ENCODE measurements around the gene ZSWIM4. TPM values are rescaled to one million over a fixed set of nuclear protein-coding genes. Genes with fewer than 3 reads are reported as not detected.
A peak's percentile ranks its signal among the peaks of the same experiment; 100 is the strongest.
"Not testable (repeated sequence)": the region's sequence is repeated elsewhere in the genome, so short reads cannot be mapped to it uniquely, and the experiment has no call there.

The ZSWIM4 gene
- total RNA-seq, 1 donor from 2014 or later: 13.1 TPM

DNA sequence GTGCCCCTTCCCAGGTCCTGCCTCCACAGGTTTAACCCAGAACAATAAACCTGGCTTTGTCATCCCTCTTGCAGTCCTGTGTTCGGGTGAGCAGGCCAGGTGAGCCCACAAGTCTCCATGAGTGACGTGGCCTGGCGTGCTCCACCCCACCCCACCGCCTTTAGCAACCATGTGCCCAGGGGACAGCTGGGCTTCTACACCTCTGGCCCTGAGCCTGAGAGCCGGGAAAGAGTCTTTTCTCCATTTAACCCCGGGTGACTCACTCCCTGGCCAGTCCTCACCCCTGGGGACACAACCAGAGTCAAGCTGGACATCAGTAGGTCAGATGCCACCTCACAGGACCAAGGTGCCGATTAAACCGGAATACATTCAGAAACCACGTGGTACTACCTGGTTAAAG lies 16.8 kb upstream of the ZSWIM4 start:
- DNase-seq (ENCODE audit: low read depth, low spot score): no peak

DNA sequence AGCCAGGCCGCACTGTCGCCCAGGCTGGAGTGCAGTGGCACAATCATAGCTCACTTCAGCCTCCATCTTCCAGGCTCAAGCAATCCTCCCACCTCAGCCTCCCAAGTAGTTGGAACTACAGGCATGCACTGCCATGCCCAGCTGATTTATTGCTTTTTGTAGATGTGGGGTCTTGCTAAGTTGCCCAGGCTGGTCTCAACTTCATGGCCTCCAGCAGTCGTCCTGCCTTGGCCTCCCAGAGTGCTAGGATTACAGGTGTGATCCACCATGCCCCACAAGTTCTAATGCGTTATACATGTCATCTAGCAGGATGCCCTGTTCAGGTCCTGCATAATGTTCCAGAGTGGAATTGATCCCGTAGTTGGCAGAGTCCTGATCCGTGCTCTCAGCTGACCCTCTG lies 16.4 kb upstream of the ZSWIM4 start:
- no peak for DNase-seq (ENCODE audit: low read depth, low spot score)

DNA sequence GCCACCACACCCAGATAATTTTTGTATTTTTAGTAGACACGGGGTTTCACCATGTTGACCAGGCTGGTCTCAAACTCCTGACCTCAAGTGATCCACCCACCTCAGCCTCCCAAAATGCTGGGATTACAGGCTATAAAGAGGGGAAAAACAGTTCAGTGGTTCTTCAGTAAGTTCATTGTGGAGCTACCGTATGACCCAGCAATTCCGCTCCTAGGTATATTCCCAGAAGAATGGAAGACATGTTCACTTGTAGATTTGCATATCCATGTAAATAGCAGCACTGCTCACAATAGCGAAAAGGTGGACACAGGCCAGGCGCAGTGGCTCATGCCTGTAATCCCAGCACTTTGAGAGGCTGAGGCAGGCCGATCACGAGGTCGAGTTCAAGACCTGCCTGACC lies 15.4 kb upstream of the ZSWIM4 start:
- DNase-seq (ENCODE audit: low read depth, low spot score): not testable (repeated sequence)

DNA sequence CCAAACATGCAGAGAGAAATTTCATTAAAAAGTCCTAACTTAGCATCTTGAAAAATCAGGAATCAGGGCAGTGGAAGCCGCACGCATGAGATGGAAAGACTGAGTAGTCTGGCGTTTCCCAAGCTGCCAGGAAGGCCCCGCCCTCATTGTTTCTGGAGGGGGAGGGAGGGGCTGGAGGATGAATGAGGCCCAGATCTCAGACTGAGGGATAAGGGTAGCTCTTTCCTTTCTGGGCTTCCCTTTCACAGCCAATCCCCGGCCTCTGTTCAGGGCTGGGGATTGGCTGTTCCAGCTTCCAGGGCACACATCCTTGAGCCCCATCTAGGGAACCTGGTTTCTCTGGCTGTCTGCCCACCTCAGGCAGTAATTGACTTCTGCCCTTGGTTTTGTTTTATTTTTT lies 13.7 kb upstream of the ZSWIM4 start:
- DNase-seq (ENCODE audit: low read depth, low spot score): peak; percentile 75

DNA sequence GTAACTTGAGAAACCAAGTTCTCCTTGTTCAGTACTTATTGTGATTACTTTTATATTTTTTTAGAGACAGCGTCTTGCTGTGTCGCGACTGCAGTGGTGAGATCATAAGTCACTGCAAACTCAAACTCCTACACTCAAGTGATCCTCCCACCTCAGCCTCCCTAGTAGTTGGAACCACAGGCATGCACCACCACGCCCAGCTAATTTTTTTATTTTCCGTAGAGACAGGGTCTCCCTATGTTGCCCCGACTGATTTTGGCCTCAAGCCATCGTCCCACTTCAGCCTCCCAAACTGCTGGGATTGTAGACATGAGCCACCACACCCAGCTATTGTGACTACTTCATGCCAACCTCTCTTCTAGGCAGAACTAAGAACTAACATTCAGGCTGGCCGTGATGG lies 12.7 kb upstream of the ZSWIM4 start:
- no peak for DNase-seq (ENCODE audit: low read depth, low spot score)

DNA sequence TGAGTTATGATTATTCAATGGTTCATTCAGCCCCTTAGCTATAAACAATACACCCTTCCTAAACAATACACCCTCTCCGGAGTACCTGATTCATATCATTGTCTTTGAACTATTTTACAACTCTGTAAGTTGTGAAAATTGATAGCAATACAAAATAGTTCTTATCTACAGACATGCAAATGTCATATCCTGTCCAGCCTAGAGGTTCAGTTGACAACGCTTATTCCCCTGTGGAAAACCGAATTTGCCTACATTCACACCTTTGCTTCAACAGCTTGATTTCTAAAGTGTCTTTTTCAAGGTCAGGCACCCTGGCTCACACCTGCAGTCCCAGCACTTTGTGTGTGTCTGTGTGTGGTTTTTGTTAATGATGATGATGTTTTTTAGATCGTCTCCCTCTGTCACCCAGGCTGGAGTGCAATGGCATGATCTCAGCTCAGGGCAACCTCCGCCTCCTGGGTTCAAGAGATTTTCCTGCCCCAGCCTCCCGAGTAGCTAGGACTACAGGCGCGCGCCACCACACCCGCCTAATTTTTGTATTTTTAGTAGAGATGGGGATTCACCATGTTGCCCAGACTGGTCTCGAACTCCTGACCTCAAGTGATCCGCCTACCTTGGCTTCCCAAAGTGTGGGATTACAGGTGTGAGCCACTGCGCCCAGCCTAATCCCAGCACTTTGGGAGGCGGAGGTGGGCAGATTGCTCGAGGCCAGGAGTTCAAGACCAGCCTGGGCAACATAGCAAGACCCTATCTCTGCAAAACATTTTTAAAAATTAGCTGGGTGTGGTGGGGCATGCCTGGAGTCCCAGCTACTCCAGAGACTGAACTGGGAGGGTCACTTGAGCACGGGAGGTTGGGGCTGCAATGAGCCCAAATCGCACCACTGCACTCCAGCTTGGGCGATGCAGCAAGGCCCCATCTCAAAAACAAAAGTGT lies 11.4 kb upstream of the ZSWIM4 start:
- no peak for DNase-seq (ENCODE audit: low read depth, low spot score)

DNA sequence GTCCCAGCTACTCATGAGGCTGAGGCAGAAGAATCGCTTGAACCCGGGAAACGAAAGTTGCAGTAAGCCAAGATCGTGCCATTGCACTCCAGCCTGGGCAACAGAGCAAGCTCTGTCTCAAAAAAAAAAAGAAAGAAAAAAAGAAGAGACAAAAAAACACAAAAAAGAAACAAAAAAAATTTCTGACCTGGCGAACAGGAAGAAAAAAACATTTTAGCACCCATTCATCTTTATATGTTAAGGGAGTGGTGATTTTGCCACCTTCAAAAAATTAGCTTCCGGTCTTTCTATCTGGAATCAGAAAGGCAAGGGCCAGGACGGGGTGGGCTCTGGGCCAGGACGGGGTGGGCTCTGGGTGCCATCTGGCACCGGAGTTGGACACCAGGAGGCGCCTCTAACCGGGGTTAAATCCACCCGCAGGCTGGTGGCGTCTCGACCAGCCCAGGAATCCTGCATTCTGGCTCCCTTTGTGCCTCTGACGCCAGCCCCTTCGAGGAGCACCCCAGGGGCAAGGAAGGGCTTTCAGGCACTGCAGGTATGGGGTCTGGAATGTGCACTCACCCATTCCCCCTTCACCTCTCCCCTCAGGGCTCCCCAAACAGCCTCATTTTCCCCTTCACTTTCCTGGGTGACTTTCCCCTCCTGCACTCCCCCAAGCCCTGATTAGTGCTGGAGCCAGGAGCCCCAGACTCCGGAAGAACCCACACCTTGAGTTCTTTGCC lies 10.4 kb upstream of the ZSWIM4 start:
- DNase-seq (ENCODE audit: low read depth, low spot score): no peak

DNA sequence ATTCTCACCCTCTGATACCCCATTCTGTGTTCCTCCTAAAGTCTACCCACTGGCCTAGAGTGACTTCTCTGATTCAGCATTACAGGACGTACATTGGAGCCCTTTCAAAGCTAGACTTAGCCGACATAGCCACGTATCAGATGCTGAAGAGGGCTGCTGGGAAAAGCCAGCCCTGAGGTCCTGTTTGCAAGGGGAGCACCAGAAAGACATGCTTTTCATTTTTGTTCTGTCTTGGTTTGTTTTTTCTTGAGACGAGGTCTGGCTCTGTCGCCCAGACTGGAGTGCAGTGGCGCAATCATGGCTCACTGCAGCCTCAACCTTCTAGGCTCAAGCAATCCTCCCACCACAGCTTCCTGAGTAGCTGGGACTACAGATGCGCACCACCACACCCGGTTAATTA lies 6.3 kb upstream of the ZSWIM4 start:
- no peak for DNase-seq (ENCODE audit: low read depth, low spot score)

DNA sequence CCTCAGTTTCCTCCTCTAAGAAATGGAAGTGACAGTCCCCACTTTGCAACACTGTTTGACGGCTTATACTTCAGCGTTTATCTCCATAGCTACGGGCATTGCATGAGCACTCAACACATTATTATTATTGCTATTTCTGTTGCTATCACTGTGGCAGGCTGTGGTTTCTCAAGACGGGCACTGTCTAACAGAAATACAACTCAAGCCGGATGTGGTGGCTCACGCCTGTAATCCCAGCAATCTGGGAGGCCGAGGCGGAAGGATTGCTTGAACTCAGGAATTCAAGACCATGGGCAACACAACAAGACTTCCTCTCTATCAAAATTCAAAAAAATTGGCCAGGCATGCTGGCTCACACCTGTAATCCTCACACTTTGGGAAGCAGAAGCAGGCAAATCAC lies 4.9 kb upstream of the ZSWIM4 start:
- no peak for DNase-seq (ENCODE audit: low read depth, low spot score)

DNA sequence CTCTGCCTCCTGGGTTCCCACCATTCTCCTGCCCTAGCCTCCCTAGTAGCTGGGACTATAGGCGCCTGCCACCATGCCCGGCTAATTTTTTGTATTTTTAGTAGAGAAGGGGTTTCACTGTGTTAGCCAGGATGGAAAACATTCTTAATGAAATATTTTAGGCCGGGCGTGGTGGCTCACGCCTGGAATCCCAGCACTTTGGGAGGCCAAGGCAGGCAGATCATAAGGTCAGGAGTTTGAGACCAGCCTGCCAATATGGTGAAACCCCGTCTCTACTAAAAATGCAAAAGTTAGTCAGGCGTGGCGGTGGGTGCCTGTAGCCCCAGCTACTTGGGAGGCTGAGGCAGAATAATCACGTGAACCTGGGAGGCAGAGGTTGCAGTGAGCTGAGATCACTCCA lies 1.9 kb upstream of the ZSWIM4 start:
- DNase-seq (ENCODE audit: low read depth, low spot score): not testable (repeated sequence)

DNA sequence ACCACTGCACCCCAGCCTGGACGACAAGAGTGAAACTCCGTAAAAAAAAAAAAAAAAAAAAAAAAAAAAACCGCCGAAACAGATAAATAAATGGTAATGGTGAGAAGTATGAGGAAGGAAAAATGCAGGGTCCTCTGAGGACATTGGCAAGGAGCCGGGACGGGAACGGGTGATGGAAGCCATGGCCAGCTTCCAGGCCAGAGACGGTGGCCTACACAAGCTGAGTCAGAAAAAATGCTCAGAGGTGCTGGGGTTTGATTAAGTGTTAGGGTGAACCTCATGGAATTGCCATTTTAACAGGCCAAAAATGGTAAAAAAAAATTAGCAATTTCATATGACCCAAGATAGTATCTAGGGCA lies 866 bp upstream of the ZSWIM4 start:
- peak; percentile 52 for DNase-seq (ENCODE audit: low read depth, low spot score)

DNA sequence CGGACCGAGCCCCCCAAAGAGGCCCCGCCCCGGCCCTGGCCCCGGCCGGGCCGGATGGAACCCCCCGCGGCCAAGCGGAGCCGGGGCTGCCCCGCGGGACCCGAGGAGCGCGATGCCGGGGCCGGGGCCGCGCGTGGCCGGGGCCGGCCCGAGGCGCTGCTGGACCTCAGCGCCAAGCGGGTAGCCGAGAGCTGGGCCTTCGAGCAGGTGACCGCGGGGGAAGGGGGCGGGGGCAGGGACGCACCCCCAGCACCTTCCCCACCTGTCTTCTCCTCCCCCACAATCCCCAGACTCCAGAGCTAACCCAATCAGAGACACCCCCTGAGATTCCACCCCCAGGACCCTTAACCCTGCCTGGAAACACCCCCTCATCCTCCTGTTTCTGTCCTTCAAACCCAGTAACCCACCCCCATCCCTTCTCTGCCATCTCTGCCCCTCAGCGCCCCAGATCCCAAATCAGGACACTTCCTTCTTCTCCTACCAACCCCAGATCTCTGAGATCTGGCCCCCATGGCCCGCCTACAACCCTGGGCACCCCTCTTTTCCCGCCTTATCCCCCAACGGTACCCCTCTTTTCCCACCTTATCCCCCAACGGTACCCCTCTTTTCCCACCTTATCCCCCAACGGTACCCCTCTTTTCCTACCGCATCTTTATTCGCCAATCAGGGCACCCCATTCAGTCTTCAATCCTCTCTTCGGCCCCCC lies 505 bp downstream of the ZSWIM4 start:
- no peak for DNase-seq (ENCODE audit: low read depth, low spot score)

DNA sequence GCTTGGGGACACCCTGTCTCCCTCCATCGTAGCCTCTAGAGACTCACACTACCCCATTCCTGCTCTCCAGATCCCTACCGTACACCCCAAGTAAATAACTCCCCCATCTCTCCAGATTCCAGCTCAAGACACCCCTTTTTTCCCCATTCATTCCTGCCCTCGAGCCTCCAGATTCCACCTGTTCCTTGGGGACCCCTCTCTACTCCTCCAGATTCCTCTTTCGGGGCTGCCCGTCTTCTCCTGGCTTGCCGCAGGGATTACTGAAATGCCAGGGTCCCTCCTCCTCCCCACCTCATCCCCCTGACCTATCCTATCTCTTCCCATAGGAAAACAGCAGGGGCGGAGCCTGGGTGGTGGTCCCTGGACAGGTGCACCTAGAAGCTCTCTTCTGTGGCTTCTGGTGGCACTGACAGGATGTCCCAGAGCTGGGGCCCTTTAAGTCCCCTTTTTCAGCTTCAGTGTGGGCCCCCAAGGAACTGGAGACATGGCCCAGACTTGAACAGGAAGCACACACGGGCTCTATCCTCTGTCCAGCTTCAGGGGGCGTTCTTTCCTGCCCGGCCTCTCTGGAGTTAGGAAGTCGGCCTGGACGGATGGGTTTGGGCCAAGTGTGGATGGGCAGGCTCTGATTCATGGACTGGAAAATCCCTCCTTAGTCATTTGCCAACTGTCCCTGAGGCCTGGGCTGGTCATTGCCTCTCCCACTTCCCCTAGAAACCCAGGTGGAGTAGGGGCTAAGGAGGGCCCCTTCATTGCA lies 1.2 kb downstream of the ZSWIM4 start:
- peak; percentile 86 for DNase-seq (ENCODE audit: low read depth, low spot score)

DNA sequence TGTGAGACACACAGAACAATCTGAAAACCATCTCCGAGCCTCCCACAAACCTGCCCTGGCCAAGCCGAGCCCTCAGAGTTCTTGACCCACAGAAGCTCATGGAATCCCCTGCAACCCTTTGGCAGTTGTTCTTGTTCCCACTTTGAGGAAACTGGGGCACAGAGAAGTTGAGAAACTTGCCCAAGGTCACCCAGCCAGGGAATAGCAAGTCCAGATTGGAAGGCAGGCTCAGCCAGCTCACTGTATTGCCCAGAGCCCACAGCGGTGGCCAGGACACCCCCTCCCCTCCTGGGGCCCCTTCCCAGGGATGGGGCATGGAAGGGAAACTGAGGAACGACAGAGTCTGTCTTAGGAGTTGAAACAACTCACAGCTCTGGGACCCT lies 1.8 kb downstream of the ZSWIM4 start:
- DNase-seq (ENCODE audit: low read depth, low spot score): no peak

DNA sequence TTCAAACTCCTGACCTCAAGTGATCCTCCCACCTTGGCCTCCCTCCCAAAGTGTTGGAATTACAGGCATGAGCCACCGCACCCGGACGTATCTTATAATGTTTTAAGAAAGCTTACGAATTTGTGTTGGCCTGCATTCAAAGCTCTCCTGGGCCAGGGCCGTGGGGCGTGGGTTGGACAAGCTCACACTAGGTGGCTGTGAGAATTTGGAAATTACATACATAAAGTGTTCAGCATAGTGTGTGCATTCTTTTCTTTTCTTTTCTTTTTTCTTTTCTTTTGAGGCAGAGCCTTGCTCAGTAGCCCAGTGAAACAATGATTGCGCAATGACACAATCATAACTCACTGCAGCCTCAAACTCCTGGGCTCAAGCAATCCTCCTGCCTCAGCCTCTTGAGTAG lies 2.6 kb downstream of the ZSWIM4 start:
- no peak for DNase-seq (ENCODE audit: low read depth, low spot score)

DNA sequence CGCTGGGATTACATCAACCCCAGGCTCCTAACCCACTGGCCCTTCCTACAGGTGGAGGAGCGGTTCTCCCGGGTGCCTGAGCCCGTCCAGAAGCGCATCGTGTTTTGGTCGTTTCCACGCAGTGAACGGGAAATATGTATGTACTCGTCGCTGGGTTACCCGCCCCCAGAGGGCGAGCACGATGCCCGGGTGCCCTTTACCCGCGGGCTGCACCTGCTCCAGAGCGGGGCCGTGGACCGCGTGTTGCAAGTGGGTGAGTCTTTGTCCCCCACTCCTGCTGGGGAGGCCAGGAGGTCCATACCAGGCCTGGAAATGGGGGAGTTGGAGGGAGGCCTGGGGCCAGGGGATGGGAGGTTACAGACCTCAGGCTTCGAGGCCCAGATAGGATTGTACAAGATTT lies 4.4 kb downstream of the ZSWIM4 start:
- no peak for DNase-seq (ENCODE audit: low read depth, low spot score)

DNA sequence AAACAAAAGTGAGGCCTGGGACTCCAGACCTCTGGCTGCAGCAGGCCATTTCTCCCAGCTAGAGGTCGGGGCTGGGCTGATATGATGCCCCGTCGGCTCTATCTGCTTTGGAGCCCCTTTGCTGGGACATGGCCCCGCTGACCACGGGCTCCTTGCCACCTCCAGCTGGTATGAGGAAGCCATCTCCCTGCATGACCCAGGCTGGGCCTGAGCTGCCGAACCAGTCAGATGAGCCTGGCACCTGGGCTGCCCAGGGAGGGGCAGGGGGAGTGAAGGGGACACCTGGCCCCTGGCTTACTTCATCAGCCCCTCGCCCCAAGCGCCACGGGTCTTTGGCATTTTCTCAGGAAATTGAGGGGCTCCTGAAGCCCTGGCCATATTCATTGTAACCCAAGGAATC lies 7.8 kb downstream of the ZSWIM4 start:
- DNase-seq (ENCODE audit: low read depth, low spot score): no peak

DNA sequence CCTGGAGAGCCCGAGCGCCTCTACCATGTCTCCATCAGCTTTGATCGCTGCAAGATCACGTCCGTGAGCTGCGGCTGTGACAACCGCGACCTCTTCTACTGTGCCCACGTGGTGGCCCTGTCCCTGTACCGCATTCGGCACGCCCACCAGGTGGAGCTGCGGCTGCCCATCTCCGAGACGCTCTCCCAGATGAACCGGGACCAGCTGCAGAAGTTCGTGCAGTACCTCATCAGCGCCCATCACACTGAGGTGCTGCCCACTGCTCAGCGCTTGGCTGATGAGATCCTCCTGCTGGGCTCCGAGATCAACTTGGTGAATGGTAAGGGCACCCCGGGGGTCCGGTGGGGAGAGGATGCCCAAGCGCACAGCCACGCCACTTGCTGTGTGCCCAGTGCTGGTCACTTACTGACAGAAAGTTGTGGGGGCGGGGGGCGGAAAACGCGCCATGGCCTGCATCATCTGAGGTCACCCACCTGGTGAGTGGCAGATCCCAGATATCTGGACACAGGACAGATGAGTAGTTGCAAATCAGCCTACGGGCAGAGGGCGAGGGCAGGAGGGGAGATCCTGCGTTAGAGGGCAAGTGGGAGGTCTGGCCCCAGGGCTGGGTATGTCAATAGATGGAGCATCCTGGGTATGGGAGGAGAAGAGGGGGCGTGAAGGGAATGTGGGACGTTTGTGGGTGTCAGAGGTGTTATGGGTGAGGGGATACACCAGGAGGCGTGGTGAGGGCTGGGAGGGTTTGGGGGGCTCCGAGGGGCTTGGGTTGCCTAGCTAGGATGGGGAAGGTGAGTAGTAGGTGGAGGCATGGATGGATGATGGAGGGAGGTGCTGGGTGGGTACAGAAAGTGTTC lies 9.8 kb downstream of the ZSWIM4 start:
- DNase-seq (ENCODE audit: low read depth, low spot score): no peak

DNA sequence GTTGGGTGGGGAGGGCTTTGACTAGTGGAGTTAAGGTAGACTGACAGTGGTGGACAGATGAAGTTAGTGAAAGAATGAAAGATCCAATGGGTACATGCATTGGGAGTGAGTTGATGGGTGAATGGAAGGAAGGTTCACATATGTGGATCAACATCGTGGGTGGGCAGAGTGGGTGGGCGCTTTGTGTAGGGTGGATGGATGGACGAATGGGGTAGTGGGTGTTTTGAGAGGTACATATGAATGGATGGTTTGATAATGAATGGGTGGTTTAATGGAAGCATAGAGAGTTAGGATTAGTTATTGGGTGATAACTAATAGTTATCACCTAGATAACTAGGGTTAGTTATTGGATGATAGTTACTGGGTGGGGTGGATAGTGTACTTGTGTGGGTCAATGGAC lies 11.5 kb downstream of the ZSWIM4 start:
- DNase-seq (ENCODE audit: low read depth, low spot score): no peak

DNA sequence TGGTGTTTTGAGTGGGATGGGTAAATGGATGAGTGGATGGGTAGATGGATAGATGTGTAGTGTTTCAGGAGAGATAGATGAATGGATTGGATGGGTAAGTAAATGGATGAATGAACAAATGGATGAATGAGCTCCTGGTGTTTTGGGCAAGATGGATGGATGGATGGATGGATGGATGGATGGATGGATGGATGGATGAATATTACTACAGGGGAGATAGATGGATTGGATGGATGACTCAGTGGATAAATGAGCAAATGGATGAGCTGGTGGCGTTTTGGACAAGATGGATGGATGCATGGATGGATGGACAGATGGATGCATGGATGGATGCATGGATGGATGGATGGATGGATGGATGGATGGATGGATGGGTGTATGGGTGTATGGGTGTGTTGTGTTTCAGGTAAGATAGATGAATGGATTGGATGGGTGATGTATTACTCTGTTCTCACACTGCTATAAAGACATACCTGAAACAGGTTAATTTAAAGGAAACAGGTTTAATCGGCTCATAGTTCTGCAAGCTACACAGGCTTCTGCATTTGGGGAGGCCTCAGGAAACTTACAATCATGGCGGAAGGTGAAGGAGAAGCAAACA lies 12.3 kb downstream of the ZSWIM4 start:
- no peak for DNase-seq (ENCODE audit: low read depth, low spot score)

Measured in pulmonary artery endothelial cell (primary cell).